HG03571 (cell line): ENCODE data around the gene CCDC47.
"Not testable (repeated sequence)": the region's sequence is repeated elsewhere in the genome, so short reads cannot be mapped to it uniquely, and the experiment has no call there.

ENCODE experiments used
- ATAC-seq: cut with Tn5 transposase; IDR thresholded peaks from one replicate; pipeline ENCODE4 v1.9.1; 2021; ENCODE audit not compliant: unreplicated experiment

The CCDC47 gene, protein sequence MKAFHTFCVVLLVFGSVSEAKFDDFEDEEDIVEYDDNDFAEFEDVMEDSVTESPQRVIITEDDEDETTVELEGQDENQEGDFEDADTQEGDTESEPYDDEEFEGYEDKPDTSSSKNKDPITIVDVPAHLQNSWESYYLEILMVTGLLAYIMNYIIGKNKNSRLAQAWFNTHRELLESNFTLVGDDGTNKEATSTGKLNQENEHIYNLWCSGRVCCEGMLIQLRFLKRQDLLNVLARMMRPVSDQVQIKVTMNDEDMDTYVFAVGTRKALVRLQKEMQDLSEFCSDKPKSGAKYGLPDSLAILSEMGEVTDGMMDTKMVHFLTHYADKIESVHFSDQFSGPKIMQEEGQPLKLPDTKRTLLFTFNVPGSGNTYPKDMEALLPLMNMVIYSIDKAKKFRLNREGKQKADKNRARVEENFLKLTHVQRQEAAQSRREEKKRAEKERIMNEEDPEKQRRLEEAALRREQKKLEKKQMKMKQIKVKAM

DNA sequence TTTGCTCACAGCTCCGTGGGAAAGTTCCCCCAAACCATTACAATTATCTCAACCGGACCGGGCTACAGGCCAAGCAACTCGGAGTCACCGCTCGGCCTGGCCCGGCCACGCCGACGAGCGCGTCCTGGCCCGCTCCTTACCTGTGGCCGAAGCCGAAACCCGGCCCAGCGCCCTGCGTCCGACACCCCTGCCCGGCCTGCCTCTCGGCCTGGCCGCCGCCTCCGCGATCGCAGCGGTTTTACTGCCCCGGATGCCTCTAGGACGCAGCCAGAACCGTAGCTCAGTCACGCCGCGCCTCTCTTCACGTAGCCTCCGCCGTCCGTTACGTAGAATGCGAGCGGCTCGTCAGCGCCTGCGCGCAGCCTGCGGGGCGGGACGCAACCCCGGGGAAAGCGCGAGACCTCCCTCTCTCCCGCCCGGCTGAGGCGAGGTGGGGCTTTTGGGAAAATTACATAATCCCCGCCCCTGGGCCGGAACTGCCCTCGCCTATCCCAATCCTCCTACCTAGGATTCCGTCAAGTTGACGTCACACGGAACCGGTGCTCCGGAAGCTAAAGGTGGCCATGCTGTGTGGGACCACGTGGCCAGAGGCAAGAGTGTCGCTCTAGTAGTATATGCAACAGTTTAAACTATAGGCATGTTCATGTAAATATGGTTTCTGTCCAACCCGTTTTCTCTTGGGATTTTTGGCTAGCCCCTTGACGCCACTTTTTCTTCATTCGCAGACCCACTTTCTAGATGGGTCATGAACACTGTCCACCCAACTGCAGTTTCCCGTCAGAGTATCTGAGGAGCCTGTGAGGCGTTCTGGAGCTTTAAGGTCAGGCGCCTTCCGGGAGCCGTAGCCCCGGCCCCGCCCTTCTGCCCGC lies at the start of gene CCDC47:
CCDC47 (minus strand) TSS at position 326 of the 869 bp plus-strand sequence. CDS start 7,422 bp downstream, outside the sequence.
- peak; percentile 78 for ATAC-seq

DNA sequence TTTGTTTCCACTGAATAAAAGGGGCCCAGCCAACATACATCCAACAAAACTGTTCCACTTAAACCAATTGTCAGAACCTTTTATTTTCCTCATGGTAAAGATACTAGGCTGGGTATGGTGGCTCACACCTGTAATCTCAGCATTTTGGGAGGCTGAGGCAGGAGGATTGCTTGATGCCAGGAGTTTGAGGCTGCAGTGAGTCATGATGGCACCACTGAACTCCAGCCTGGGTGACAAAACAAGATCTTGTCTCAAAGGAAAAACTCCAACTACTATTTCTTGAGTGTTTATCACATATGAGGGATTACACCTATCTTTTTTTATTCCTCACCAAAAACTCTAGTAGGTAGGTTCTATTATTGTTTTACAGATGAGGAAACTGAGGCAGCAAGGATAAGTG lies 49.1 kb upstream of the CCDC47 start:
- ATAC-seq: no peak

DNA sequence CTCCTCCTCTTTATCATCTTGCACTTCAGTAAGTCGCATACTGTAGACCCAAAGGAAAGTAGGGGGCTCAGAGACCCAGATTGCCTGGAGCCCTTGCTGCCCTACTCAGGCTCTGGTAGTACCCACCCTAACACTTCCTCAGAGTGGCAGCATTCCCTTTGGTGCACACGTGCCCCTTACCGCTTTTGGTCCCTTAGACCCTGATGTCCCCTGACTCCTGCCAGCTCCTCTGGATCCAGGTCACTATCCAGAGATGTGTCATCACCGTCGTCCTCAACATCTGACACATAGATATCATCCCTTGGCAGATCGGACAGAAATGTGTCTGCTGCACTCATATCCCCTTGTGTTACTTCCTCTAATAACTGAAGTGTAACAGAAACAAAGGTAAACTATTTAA lies 48.4 kb upstream of the CCDC47 start:
- ATAC-seq: no peak

DNA sequence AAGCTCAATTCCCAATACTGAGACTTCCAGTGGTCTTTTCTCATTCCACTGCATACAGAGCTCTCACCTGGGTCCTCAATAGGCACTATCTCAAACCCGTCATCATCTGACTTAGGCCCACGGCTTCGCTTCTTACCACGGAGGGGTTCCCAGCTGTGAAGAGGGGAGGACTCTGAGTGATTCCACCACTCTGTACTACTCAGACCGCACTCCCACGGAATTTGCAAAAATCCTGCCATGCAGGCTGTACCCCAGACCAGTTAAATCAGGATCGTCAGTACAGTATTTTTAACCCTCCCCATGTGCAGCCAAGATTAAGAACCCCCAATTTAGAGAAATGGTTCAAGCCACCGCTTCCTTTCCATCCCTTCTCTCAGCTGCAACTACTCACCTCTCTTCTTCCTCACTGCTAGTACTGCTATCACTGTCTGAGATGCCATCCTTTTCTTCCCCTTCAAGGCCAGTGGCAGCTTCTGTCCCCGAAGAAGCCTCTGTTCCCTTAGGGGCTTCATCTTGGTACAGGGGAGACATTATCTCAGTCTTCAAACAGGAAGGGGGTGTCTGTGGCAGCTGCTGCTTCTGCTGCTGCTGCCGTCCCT lies 47.7 kb upstream of the CCDC47 start:
- ATAC-seq: no peak

DNA sequence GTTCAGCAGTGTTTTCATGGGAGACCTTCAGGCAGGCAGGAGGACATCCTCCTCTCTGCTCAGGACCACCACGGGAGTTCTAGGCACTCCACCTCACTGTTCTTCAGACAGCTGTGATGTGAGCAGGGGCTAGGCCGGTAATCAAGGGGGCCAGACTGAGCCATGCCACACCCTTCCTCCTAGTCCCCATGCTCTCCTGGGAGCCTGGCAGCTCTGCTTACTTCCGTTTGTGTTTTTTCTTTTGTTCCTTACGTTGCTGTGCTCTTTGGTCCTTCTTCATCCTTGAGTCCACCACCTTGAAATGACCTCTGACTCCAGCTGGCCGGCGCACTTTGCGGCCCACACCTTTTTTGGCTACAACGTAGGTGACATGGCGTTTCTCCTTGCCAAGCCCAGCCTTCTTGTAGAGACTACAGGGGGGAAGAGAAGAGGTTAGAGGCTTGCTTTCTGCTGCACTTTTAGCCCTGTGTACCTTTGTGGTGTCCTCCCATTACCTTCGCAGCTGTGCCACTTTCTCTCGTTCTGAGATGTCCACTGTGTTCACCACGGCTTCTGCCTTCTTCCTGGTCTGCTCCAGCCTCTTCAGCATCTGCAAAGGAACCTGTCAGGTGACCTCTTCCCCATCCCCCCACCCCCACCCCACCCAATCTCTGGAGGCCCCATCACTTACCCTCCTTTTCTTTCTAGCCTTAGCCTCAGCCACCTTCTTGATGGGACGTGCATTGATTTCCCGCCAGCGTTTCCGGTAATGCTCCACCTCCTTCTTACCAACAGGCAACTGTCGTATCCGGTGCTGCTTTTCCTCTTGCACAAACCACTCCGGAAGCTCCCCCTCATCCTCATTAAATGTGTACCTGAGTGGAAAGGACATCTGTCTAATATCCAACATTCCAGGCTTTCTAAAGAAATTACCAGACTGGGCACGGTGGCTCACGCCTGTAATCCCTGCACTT lies 46.5 kb upstream of the CCDC47 start:
- ATAC-seq: no peak

DNA sequence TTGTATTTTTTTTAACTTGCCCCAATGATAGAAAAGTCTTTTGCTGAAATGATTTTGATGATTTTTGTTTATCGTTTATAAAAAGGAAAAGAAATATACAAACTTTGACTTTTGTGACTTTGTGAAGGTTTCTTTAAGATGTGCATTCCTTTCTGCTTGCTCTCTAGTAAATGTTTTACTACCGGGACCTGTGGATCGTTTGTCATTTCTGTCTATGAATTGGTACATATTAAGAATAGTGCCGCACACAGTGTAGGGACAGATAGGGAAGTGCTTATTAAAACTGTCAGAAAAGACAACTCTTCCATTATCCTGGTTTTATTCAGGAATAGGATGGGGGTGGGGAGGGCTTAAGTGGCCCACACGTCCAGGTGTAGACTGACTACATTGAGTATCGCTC lies 45.7 kb upstream of the CCDC47 start:
- ATAC-seq: no peak

DNA sequence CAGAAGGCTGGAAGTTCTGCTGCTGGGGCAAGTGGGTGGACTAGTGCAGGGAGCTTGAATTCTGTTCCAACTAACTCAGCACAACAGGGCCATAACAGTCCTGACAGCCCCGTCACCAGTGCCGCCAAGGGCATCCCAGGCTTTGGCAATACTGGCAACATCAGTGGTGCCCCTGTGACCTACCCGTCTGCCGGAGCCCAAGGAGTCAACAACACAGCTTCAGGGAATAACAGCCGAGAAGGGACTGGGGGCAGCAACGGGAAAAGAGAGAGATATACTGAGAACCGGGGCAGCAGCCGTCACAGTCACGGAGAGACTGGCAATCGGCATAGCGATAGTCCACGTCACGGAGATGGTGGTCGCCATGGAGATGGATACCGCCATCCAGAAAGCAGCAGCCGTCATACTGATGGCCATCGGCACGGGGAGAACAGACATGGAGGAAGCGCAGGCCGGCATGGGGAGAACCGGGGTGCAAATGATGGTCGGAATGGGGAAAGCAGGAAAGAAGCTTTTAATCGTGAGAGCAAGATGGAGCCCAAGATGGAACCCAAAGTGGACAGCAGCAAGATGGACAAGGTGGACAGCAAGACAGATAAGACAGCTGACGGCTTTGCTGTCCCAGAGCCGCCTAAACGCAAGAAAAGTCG lies 44.5 kb upstream of the CCDC47 start:
- ATAC-seq: no peak

DNA sequence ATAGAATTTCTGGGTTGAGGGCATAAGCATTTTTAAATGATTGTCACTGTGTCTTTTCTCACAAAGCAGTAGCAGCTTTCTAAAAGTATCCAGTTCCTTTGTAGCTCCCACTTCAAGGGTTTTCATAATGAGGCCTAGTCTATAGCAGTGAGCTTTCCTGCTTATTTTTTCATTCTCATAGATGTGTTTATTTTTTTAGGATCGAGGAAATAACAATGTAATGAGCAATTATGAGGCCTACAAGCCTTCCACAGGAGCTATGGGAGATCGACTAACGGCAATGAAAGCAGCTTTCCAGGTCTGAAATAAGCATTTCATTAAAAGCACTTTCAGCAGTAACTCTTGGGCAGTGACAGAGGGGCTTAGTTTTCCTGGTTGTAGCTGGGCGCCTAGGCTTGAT lies 43.3 kb upstream of the CCDC47 start:
- no peak for ATAC-seq

DNA sequence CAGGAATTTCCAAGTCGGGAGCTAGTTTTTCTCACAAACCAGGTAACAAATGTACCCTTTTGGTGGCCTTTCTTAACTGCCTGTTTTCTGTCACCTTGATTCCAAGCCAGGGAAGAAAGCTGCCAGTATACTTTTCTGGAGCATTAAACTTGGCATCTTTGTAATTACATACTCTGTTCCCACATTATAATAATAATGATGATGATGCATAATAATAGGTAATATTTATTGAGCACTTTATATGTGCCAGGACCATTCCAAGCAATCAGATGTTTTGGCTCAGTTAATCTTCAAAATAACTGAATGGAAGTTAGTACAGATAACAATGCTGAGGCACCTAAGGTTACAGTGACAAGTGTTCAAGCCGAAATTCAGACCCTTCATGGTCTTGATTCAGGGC lies 42.7 kb upstream of the CCDC47 start:
- ATAC-seq: no peak

DNA sequence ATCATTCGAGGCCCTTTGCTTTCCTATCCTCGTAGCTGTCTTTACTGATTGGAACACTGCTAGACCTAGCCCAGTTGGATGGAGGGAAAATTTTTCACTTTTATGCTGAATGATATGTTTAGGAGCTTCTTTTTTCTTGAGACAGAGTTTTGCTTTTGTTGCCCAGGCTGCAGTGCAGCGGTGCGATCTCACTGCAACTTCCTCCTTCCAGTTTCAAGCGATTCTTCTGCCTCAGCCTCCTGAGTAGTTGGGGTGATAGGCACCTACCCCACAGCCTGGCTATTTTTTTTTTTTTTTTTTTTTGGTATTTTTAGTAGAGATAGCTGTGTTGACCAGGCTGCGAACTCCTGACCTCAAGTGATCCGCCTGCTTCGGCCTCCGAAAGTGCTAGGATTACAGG lies 36.6 kb upstream of the CCDC47 start:
- ATAC-seq: no peak

DNA sequence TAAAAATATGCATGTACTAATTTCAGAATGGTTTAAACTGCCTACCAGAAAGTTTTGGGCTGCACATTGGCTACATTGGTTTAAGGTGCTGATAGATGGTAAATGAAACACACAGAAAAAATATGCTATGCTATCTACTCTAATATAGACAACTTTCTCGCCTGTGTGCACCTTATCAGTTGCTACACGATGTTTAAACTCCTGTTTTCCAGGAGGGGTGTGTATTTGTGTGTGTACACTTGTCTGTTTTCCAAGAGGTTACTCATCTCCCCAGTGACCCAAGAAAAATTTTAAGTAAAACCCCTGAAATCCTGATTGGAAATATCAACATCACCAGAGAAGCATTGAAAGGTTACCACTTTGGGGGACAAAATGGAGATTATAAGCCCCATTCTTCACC lies 32.2 kb upstream of the CCDC47 start:
- ATAC-seq: no peak

DNA sequence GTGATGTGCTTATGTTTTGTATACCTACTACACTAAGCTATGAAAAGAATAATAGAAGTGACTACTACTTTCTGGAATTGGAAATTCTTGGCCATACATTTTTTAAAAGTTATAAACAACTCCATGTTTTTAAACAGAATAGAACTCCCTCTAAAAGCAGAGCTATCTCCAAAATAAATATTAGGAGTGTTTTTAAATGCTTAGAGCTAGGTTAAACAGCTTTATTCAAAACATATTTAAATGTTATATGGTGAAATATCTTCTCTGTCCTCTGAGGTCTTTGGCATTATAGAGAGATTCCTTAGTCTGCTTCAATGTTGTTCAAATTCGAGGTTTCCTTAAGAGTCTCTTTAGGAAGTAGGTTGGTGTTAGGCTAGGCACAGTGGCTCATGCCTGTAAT lies 30.9 kb upstream of the CCDC47 start:
- ATAC-seq: no peak

DNA sequence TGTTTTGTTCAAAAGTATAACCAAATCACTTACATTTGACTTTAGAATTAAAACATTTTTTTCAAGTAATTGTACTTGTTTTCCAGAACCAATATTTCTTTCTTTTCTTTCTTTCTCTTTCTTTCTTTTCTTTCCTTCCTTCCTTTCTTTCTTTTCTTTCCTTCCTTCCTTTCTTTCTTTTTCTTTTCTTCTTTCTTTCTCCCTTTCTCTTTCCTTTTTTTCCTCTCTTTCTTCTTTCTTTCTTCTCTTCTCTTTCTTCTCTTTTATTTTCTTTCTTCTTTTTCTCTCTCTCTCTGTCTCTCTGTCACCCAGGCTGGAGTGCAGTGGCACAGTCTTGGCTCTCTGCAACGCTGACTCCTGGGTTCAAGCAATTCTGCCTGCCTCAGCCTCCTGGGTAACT lies 27.4 kb upstream of the CCDC47 start:
- ATAC-seq: no peak

DNA sequence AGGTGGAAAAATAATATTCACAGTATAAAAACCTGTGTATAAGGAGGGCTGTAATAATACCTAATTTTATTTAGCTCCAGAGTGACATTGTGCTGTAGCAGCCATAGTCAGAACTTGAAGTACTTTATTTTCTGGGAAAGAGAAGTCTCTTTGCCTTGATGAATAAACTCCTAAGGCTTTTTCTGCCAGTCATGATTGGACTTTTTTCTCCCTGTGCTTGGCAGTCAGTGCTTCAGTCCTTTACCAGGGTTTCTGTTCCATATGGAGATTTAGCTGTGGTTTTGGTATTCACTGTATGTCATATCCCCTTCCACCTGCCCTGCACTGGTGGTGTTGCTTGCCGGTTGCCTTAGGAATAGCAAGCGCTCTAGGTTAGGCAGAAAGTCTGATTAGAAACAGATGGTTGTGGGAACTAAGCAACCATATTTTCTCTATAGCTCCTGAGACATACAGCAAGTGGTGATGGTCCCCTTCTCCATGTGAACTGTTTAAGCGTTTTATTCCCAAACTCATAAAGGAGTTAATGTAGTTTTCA lies 25.2 kb upstream of the CCDC47 start:
- no peak for ATAC-seq

DNA sequence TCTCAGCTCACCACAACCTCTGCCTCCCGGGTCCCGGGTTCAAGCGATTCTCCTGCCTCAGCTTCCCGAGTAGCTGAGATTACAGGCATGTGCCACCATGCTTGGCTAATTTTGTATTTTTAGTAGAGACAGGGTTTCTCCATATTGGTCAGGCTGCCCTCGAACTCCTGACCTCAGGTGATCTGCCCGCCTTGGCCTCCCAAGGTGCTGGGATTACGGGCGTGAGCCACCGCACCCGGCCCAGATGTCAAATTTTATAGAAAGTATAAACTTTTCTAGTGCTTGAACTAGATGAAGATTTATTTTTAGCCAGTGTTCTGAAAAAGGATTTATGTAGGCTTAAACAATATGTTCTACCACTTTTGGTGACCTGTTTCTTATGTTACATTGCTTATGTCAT lies 23.0 kb upstream of the CCDC47 start:
- not testable (repeated sequence) for ATAC-seq

DNA sequence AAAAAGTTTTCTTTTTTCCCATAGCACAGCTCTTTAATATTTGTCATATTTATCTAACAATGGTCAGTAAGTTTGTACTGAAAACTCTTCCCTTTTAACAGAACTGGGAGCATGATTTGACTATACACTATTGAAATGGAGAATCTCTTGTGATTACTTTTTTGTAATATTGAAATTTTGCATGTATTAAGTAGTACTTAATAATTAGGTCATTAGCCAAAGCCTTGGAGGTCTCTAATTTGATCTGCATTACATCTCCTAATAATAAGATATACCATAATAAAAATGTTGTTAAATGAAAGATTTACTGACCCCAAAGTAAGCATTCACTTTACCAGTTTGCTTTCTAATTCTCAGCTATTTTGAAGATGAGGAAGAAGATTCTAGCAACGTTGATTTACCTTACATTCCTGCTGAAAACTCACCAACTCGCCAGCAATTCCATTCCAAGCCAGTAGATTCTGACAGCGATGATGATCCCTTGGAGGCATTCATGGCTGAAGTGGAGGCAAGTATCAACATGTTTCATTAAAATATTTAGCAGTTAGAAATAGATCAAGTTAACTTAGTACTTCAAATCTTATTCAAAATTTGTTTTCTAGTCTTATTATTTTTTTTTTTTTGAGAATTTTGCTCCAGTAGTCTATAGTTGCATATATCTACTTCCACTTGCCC lies 18.8 kb upstream of the CCDC47 start:
- ATAC-seq: no peak

DNA sequence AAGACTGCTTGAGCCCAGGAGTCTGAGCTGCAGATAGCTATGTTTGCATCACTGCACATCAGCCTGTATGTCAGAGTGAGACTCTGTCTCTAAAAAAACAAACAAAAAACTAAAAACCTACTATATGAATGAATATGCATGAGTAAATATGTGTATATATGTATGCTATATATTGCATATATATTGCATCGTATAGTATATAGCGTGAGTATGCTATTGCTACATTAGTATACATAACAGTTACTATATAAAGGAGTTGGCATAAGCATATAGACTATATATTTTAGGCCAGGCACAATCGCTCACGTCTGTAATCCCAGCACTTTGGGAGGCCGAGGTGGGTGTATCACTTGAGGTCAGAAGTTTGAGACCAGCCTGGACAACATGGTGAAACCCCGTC lies 16.7 kb upstream of the CCDC47 start:
- ATAC-seq: no peak

DNA sequence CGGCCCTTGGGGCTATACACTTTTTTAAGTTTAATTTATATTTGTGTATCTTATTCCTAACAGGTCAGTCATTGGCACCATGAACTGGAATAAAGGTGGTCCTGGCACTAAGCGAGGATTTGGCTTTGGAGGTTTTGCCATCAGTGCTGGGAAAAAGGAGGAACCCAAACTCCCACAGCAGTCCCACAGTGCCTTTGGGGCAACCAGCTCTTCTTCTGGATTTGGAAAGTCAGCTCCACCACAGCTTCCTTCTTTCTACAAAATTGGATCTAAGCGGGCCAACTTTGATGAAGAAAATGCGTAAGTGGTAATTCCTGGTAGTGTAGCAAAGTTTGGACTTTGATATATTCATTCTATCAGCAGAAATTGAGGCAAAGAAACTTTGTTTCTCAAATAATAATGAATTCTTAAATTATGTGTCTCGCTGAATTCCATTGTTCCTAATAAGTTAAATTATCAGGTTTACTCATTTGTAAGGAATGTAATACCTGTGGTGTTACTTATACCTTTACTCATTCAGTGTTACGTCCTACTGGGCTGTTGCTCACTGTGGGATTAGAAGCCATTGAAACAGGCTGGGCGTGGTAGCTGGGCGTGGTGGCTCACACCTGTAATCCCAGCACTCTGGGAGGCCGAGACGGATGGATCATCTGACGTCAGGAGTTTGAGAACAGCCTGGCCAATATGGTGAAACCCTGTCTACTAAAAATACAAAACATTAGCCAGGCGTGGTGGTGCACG lies 13.7 kb upstream of the CCDC47 start:
- ATAC-seq: no peak

DNA sequence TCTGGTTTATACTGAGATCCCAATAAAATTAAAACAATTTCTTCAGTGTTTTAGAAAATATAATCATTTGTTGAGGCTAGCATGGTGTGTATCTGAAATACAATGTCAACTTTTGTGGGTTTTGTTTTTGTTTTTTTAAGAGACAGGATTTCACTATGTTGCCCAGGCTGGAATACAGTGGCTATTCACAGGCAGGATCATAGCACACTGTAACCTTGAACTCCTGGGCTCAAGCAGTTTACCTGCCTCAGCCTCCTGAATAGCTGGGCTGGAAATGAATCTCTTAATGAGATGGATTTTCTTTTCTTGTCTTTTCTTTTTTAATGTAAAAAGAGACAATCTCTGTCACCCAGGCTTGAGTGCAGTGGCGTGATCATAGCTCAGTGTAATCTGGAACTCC lies 12.7 kb upstream of the CCDC47 start:
- no peak for ATAC-seq
